ENCODE measurements around the gene RGS6.

RGS6 gene

GRCh38 chr14:72256055-72256454 is 323.8 kb downstream of the RGS6 start:
- Histone ChIP-seq H3K4me2 (ENCODE audit: low read length) (no peak overlapping the region), H3K36me3 (ENCODE audit: insufficient read depth, low read length) (no peaks in the 10 kb centered on the region), H3K27ac (ENCODE audit: low read depth, low read length, poor library complexity, severe bottlenecking) (no peak overlapping the region), H3K9me2 (ENCODE audit: low read depth, low read length) (no peaks in the 10 kb centered on the region), H3K27me3 (ENCODE audit: insufficient read depth, low read length) (no peaks in the 10 kb centered on the region), H3K4me1 (ENCODE audit: insufficient read depth, low read length, severe bottlenecking) (no peaks in the 10 kb centered on the region), H4K20me1 (ENCODE audit: insufficient read depth, low read length) (no peaks in the 10 kb centered on the region), H3K4me3 (ENCODE audit: low read depth, low read length, poor library complexity, severe bottlenecking) (no peak overlapping the region), H3K9ac (ENCODE audit: low read length) (no peak overlapping the region), H3K79me2 (ENCODE audit: insufficient read depth, low read length) (no peaks in the 10 kb centered on the region), H3K9me3 (ENCODE audit: low read length) (0 out of 2 replicates have a peak, but pooled peaks cover 2% of the 10 kb centered on the region), H3F3A (ENCODE audit: insufficient read depth, low read length) (no peaks in the 10 kb centered on the region), H2AFZ (ENCODE audit: low read length) (no peak overlapping the region)
- TF ChIP-seq CTCF (IDR thresholded peaks at IDR 0.05; ENCODE audit: low read length), result no peak
- TF ChIP-seq EZH2 (IDR thresholded peaks at IDR 0.05; ENCODE audit: borderline replicate concordance, low read length), result no peak

- Histone ChIP-seq H3K9ac (ENCODE audit: low read length) (no peak overlapping the region), H3K9me3 (ENCODE audit: low read length) (0 out of 2 replicates have a peak, but pooled peaks cover under 1% of the 10 kb centered on the region), H3K79me2 (ENCODE audit: insufficient read depth, low read length) (no peaks in the 10 kb centered on the region), H2AFZ (ENCODE audit: low read length) (no peak overlapping the region), H3K4me3 (ENCODE audit: low read depth, low read length, poor library complexity, severe bottlenecking) (no peak overlapping the region), H3K36me3 (ENCODE audit: insufficient read depth, low read length) (no peaks in the 10 kb centered on the region), H3K27ac (ENCODE audit: low read depth, low read length, poor library complexity, severe bottlenecking) (no peak overlapping the region), H3K4me1 (ENCODE audit: insufficient read depth, low read length, severe bottlenecking) (no peaks in the 10 kb centered on the region), H3K4me2 (ENCODE audit: low read length) (no peak overlapping the region), H3F3A (ENCODE audit: insufficient read depth, low read length) (no peaks in the 10 kb centered on the region), H3K27me3 (ENCODE audit: insufficient read depth, low read length) (no peaks in the 10 kb centered on the region), H4K20me1 (ENCODE audit: insufficient read depth, low read length) (no peaks in the 10 kb centered on the region), H3K9me2 (ENCODE audit: low read depth, low read length) (no peaks in the 10 kb centered on the region)
- TF ChIP-seq CTCF (IDR thresholded peaks at IDR 0.05; ENCODE audit: low read length) (no peak), EZH2 (IDR thresholded peaks at IDR 0.05; ENCODE audit: borderline replicate concordance, low read length) (no peak)
Observed at GRCh38 chr14:72261068-72261467, 328.8 kb downstream of the RGS6 start.

GRCh38 chr14:72262771-72263170 is 330.5 kb downstream of the RGS6 start:
- no peaks in the 10 kb centered on the region for H3K4me1 ChIP-seq (ENCODE audit: insufficient read depth, low read length, severe bottlenecking)
- no peaks in the 10 kb centered on the region for H3K9me2 ChIP-seq (ENCODE audit: low read depth, low read length)
- H3K9me3 ChIP-seq (ENCODE audit: low read length), result no peaks in the 10 kb centered on the region
- H3K27me3 ChIP-seq (ENCODE audit: insufficient read depth, low read length), result no peaks in the 10 kb centered on the region
- no peaks in the 10 kb centered on the region for H3K79me2 ChIP-seq (ENCODE audit: insufficient read depth, low read length)
- no peaks in the 10 kb centered on the region for H4K20me1 ChIP-seq (ENCODE audit: insufficient read depth, low read length)
- no peaks in the 10 kb centered on the region for H3K36me3 ChIP-seq (ENCODE audit: insufficient read depth, low read length)
- no peak overlapping the region for H3K9ac ChIP-seq (ENCODE audit: low read length)
- H3K27ac ChIP-seq (ENCODE audit: low read depth, low read length, poor library complexity, severe bottlenecking), result no peak overlapping the region
- H3K4me3 ChIP-seq (ENCODE audit: low read depth, low read length, poor library complexity, severe bottlenecking), result no peak overlapping the region
- no peaks in the 10 kb centered on the region for H3F3A ChIP-seq (ENCODE audit: insufficient read depth, low read length)
- no peak overlapping the region for H2AFZ ChIP-seq (ENCODE audit: low read length)
- H3K4me2 ChIP-seq (ENCODE audit: low read length), result no peak overlapping the region
- TF ChIP-seq EZH2 (IDR thresholded peaks at IDR 0.05; ENCODE audit: borderline replicate concordance, low read length) (no peak), CTCF (IDR thresholded peaks at IDR 0.05; ENCODE audit: low read length) (no peak)

All from OCI-LY1 (cell line).